HG02973 (cell line): ENCODE measurements around the gene CADM4.
"Not testable (repeated sequence)": the region's sequence is repeated elsewhere in the genome, so short reads cannot be mapped to it uniquely, and the experiment has no call there.

ENCODE experiments used
- ATAC-seq: cut with Tn5 transposase; IDR thresholded peaks from one replicate; pipeline ENCODE4 v1.9.1; 2021; ENCODE audit warnings: moderate library complexity; ENCODE audit not compliant: unreplicated experiment

Gene CADM4, protein sequence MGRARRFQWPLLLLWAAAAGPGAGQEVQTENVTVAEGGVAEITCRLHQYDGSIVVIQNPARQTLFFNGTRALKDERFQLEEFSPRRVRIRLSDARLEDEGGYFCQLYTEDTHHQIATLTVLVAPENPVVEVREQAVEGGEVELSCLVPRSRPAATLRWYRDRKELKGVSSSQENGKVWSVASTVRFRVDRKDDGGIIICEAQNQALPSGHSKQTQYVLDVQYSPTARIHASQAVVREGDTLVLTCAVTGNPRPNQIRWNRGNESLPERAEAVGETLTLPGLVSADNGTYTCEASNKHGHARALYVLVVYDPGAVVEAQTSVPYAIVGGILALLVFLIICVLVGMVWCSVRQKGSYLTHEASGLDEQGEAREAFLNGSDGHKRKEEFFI

GRCh38 chr19:43639519-43640423, at the start of gene CADM4:
TSS of gene CADM4 (minus strand) at chr19:43639850. CDS start at chr19:43639790, 60 bp downstream.
- no peak for ATAC-seq

DNA sequence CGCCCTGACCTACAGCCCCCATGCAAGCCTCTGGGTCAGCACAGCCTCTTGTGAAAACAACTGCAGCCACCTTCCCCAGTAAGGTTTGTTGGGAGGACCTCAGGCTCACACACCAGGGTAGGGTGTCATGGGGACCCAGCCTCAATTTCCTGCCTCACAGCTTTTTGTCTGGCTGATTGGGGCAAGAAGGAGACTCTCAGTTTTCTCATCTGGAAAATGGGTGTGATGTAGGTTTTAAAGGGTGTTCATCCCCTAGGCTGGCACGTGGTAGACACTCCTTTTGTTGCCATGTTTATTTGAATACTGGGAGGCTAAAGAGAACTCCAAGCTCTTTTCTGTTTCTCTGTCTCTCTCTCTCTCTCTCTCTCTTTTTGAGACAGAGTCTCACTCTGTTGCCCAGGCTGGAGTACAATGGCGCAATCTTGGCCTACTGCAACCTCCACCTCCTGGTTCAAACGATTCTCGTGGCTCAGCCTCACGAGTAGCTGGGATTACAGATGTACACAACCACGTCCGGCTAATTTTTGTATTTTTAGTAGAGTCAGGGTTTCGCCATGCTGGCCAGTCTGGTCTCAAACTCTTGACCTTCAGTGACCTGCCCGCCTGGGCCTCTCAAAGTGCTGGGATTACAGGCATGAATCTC, 48.5 kb upstream of the CADM4 start:
- ATAC-seq: no peak

GRCh38 chr19:43687660-43687997, 48.0 kb upstream of the CADM4 start:
- ATAC-seq: no peak

GRCh38 chr19:43684326-43684725, 44.7 kb upstream of the CADM4 start:
- ATAC-seq: no peak

- no peak for ATAC-seq
These were observed 44.3 kb upstream of the CADM4 start for GRCh38 chr19:43683905-43684304.

- ATAC-seq: no peak
These were observed 43.4 kb upstream of the CADM4 start for GRCh38 chr19:43682824-43683661.

DNA sequence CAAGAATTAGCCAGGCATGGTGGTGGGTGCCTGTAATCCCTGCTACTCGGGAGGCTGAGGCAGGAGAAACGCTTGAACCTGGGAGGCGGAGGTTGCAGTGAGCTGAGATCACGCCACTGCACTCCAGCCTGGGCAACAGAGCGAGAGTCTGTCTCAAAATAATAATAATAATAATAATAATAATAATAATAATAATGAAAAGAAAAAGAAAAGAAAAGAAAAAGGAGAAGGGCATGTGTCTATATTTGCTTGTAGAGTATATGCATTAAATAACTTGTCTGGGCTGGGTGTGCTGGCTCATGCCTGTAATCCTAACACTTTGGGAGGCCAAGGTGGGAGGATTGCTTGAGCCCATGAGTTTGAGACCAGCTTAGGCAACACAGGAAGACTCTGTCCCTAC, 42.6 kb upstream of the CADM4 start:
- ATAC-seq: not testable (repeated sequence)

- ATAC-seq: no peak
These were observed 42.2 kb upstream of the CADM4 start for GRCh38 chr19:43681821-43682220.

DNA sequence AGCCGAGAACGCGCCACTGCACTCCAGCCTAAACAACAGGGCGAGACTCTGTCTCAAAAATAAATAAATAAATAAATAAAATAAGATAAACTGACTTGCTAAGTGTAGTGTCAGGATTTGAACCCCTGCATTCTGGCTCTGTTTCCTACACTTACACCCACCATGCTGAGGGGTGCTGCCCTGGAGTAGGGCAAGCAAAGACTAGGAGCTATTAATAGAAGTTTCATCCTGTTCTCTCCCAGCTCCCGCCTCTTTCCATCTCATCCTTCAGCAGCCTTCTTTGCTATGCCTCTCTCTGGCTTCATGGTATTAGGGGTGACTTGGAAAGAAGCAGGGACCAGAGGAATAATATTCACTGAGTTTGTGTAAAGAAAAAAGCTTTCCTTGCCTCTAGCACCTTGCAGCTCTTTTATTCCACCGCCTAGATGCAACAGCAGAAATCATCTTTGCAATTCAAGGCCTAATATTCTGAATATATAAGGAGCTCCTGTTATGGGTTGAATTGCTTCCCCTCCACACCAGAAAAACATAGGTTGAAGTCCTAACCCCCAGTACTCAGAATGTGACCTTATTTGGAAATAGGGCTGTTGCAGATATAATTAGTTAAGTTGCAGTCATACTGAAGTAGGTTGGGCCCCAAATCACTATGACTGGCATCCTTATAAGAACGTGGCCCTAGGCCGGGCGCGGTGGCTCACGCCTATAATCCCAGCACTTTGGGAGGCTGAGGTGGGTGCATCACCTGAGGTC, 39.0 kb upstream of the CADM4 start:
- no peak for ATAC-seq

DNA sequence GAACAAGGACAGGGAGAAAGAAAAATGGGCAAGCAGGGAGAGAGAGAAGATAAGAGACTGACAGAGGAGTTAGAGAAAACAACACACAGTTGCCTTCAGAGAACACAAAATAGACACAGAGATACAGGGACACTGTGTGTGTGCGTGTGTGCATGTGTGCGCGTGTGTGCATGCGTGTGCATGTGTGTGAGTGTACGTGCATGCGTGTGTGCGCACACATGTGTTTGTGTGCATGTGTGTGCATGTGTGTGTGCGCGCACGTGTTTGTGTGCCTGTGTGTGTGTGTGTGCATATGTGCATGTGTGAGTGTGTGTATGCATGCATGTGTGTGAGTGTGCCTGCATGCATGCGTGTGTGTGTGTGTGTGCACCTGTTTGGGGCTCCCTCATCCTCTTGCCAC, 36.3 kb upstream of the CADM4 start:
- no peak for ATAC-seq

- ATAC-seq: peak; percentile 67
These were observed 35.7 kb upstream of the CADM4 start for GRCh38 chr19:43675269-43675879.

GRCh38 chr19:43674596-43674995, 34.9 kb upstream of the CADM4 start:
- no peak for ATAC-seq

DNA sequence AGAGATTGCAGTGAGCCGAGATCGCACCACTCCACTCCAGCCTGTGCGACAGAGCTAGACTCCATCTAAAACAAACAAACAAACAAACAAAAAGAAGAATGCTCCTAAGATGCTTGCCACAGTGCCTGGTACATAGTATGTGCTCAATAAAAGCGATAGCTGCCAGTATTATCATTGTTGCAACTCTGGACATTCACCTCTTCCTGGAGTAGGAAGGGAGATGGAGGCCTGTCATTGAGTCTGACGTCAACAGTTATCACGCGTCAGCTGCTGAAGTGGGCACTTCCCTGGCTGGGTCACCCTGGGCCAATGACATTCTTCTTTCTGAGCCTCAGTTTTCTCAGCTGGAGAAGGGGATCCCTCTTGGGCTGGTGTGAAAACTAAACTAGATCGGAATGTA, 34.5 kb upstream of the CADM4 start:
- ATAC-seq: no peak

GRCh38 chr19:43673637-43674036, 34.0 kb upstream of the CADM4 start:
- ATAC-seq: no peak

GRCh38 chr19:43672061-43672679, 32.5 kb upstream of the CADM4 start:
- ATAC-seq: no peak

DNA sequence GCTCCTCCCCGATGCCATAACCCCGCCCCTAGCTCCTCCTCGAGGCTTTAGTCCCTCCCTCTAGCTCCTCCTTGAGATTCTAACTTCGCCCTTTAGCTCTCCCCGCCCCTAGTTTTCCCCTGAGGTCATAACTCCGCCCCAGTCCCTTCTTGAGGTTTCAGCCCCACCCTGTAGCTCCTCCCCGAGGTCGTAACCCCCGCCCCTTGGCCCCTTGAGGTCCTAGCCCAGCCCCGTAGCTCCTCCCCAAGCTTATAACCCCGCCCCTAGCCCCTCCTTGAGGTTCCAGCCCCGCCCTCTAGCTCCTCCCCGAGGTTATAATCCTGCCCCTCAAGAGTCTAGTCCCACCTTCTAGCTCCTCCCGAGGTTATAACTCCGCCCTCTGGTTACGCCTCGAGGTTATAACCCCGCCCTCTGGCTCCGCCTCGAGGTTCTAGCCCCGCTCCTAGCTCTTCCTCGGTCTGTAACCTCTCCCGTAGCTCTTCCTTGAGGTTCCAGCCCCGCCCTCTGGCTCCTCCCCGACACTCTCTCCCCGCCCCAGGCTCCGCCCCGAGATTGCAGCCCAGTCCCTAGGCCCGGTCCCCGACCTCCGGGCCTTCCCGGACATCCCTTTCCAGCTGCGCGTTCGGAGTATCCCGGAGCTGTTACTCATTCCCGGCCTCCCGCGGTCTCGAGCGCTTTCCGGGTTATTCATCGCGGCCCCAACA, 28.9 kb upstream of the CADM4 start:
- peak; percentile 89 for ATAC-seq

DNA sequence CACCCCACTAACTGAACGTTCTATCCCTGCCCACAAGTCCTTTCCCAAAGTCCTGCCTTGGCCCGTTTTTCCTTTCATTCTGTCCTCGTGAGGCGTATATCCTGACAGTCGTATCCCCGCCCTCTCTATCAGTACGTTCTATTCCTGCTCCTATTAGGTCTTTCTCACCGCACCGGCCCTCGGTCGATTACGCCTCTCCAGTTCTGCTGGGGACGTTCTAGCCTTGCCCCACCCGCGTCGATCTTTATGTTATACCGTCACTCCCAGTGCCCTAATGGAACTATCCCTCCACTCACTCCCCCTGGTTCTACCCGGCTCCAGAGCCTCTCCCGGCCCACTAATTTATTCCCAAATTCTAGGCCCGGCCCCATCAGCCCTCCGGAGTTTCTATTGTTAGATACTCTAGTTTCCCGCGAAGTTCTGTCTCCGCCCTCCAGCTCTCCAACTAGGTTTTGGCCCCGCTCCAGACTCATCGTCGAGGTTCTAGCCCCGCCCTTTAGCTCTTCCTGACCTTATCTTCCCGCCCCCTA, 28.3 kb upstream of the CADM4 start:
- no peak for ATAC-seq
